Bronchial epithelial cell (primary cell): ENCODE results near the gene SEPTIN1. TPM values are rescaled to one million over a fixed set of nuclear protein-coding genes. Genes with fewer than 3 reads are reported as not detected.

Experiments used
- total RNA-seq: library from RNA; depleted of rRNA; stranded (reverse); fragments of >200 nt; gene quantifications from 2 replicates; pipeline ENCODE4 v1.2.1, GENCODE V29; 2014

The SEPTIN1 gene
- total RNA-seq, 1 donor from 2014 or later = under 0.01 TPM

Other genes with a start within 250 kb of the SEPTIN1 start
- gene CORO1A, start 199.0 kb downstream of the SEPTIN1 start, total RNA-seq = 0.79 and 1.5 TPM in 2 replicates
- gene BOLA2B, start 188.9 kb downstream of the SEPTIN1 start, total RNA-seq = 45.7 and 235 TPM in 2 replicates
- gene SLX1A, start 188.7 kb downstream of the SEPTIN1 start, total RNA-seq = 24.5 and 24.6 TPM in 2 replicates
- 0.26 and 3.3 TPM in 2 replicates for gene SULT1A3, start 183.3 kb downstream of the SEPTIN1 start, total RNA-seq
- gene NPIPB13, start 134.1 kb downstream of the SEPTIN1 start, total RNA-seq = 0.64 and 1.1 TPM in 2 replicates
- gene CD2BP2, start 27.3 kb downstream of the SEPTIN1 start, total RNA-seq = 37.6 and 39.8 TPM in 2 replicates
- gene TBC1D10B, start 12.1 kb downstream of the SEPTIN1 start, total RNA-seq = 13.7 and 15.6 TPM in 2 replicates
- gene MYL11, start 7.8 kb downstream of the SEPTIN1 start, total RNA-seq = not detected in 2 replicates
- gene ZNF48, start 12.9 kb upstream of the SEPTIN1 start, total RNA-seq = 11.4 and 12.9 TPM in 2 replicates
- gene ZNF771, start 25.0 kb upstream of the SEPTIN1 start, total RNA-seq = 5.0 and 10.0 TPM in 2 replicates
- 11.5 and 30.3 TPM in 2 replicates for gene DCTPP1, start 47.5 kb upstream of the SEPTIN1 start, total RNA-seq
- 17.4 and 32.9 TPM in 2 replicates for gene SEPHS2, start 63.3 kb upstream of the SEPTIN1 start, total RNA-seq
- not detected in 2 replicates for gene ITGAL, start 90.2 kb upstream of the SEPTIN1 start, total RNA-seq
- 19.7 and 21.9 TPM in 2 replicates for gene ZNF768, start 144.0 kb upstream of the SEPTIN1 start, total RNA-seq
- 4.4 and 6.1 TPM in 2 replicates for gene ZNF747, start 152.3 kb upstream of the SEPTIN1 start, total RNA-seq
- 2.4 and 2.6 TPM in 2 replicates for gene ZNF764, start 175.8 kb upstream of the SEPTIN1 start, total RNA-seq
- gene ZNF688, start 189.2 kb upstream of the SEPTIN1 start, total RNA-seq = 4.5 and 12.7 TPM in 2 replicates
- gene ZNF785, start 203.1 kb upstream of the SEPTIN1 start, total RNA-seq = 4.4 and 5.3 TPM in 2 replicates
- 2.2 and 2.6 TPM in 2 replicates for gene ZNF689, start 227.8 kb upstream of the SEPTIN1 start, total RNA-seq